CD4-positive, alpha-beta T cell treated with Interleukin-15 for 1 hour (primary cell): ENCODE results near the gene SOX10.

Experiments used
- DNase-seq: peaks from one replicate; pipeline ENCODE4 v3.0.0-alpha.2; 2020

Gene SOX10

GRCh38 chr22:37983860-37984791, at the start of gene SOX10:
TSS of gene SOX10 (minus strand) at chr22:37984555. CDS start at chr22:37983784, 771 bp downstream.
- DNase-seq, result no peak

- DNase-seq, result no peak
Observed at GRCh38 chr22:38033522-38034277, 49.3 kb upstream of the SOX10 start.

- DNase-seq, result no peak
Observed at GRCh38 chr22:38032681-38033521, 48.5 kb upstream of the SOX10 start.

- DNase-seq, result no peak
Observed at GRCh38 chr22:38031491-38031890, 47.1 kb upstream of the SOX10 start.

- DNase-seq, result no peak
Observed at GRCh38 chr22:38030311-38031133, 46.2 kb upstream of the SOX10 start.

- no peak for DNase-seq
Observed at GRCh38 chr22:38029901-38030300, 45.5 kb upstream of the SOX10 start.

- DNase-seq, result no peak
Observed at GRCh38 chr22:38029370-38029769, 45.0 kb upstream of the SOX10 start.

- DNase-seq, result no peak
Observed at GRCh38 chr22:38028344-38029130, 44.2 kb upstream of the SOX10 start.

- no peak for DNase-seq
Observed at GRCh38 chr22:38027487-38027886, 43.1 kb upstream of the SOX10 start.

- no peak for DNase-seq
Observed at GRCh38 chr22:38026130-38027111, 42.1 kb upstream of the SOX10 start.

GRCh38 chr22:38025514-38025913, 41.2 kb upstream of the SOX10 start:
- DNase-seq, result no peak

GRCh38 chr22:38023045-38023444, 38.7 kb upstream of the SOX10 start:
- no peak for DNase-seq

- DNase-seq, result no peak
Observed at GRCh38 chr22:38021206-38021605, 36.9 kb upstream of the SOX10 start.

GRCh38 chr22:38018938-38019827, 34.8 kb upstream of the SOX10 start:
- no peak for DNase-seq

- DNase-seq, result no peak
Observed at GRCh38 chr22:38017939-38018885, 33.9 kb upstream of the SOX10 start.

- no peak for DNase-seq
Observed at GRCh38 chr22:38017272-38017920, 33.0 kb upstream of the SOX10 start.
